HepG2 (cell line): ENCODE results near the gene GSS. TPM values are rescaled to one million over a fixed set of nuclear protein-coding genes. Genes with fewer than 3 reads are reported as not detected.

ENCODE experiments used
- ADNP ChIP-seq: sonication (generic); formaldehyde crosslinking; IDR thresholded peaks from 2 replicates; pipeline ENCODE4 v1.4.0; 2020; ENCODE audit warnings: missing genetic modification reagents
- ARHGAP35 ChIP-seq: sonication (generic); formaldehyde crosslinking; IDR thresholded peaks from 2 replicates; pipeline ENCODE4 v1.9.0; 2022; ENCODE audit warnings: mild to moderate bottlenecking, inconsistent platforms, moderate library complexity, missing genetic modification reagents, borderline replicate concordance
- ERF ChIP-seq: IDR thresholded peaks from 2 replicates; pipeline ENCODE4 v1.6.1; 2018; ENCODE audit warnings: missing biosample characterization, missing genetic modification reagents
- FOXA3 ChIP-seq: IDR thresholded peaks from 2 replicates; pipeline ENCODE4 v1.6.1; 2016; ENCODE audit warnings: missing genetic modification reagents, missing compliant biosample characterization
- HNRNPK ChIP-seq: fragments of 200-400 bp; formaldehyde crosslinking; IDR thresholded peaks from 2 replicates; pipeline ENCODE4 v1.6.1; 2018; ENCODE audit warnings: low read length, low read depth, moderate library complexity, mild to moderate bottlenecking; ENCODE audit not compliant: poor library complexity, severe bottlenecking
- KDM5B ChIP-seq: sonication (generic); formaldehyde crosslinking; IDR thresholded peaks from 2 replicates; pipeline ENCODE4 v1.4.0; 2020; ENCODE audit warnings: missing genetic modification reagents, mild to moderate bottlenecking, borderline replicate concordance
- MED8 ChIP-seq: sonication (generic); formaldehyde crosslinking; IDR thresholded peaks from 2 replicates; pipeline ENCODE4 v1.8.1; 2023; ENCODE audit warnings: mild to moderate bottlenecking, missing genetic modification reagents; ENCODE audit not compliant: insufficient replicate concordance
- POLR2AphosphoS2 ChIP-seq: IDR thresholded peaks from 2 replicates; pipeline ENCODE4 v1.6.1; 2011; ENCODE audit warnings: low read depth, low read length, improper control_type of control experiment
- RXRA ChIP-seq: sonication (generic); formaldehyde crosslinking; IDR thresholded peaks from 2 replicates; pipeline ENCODE4 v1.5.1; 2020; ENCODE audit warnings: missing genetic modification reagents
- YY1 ChIP-seq: IDR thresholded peaks from 2 replicates; pipeline ENCODE4 v1.6.1; 2011; ENCODE audit warnings: low read length, low read depth, moderate library complexity, mild to moderate bottlenecking; ENCODE audit not compliant: insufficient read depth, insufficient replicate concordance
- ZNF703 ChIP-seq: sonication (generic); formaldehyde crosslinking; IDR thresholded peaks from 2 replicates; pipeline ENCODE4 v1.5.1; 2020; ENCODE audit warnings: missing genetic modification reagents, mild to moderate bottlenecking, moderate library complexity, borderline replicate concordance
- ZNF737 ChIP-seq: sonication (generic); formaldehyde crosslinking; IDR thresholded peaks from 2 replicates; pipeline ENCODE4 v1.5.0; 2020; ENCODE audit warnings: missing genetic modification reagents, mild to moderate bottlenecking, borderline replicate concordance
- ZNF850 ChIP-seq: sonication (generic); formaldehyde crosslinking; conservative IDR thresholded peaks from 2 replicates; pipeline ENCODE4 v1.9.0; 2021; ENCODE audit warnings: mild to moderate bottlenecking, missing genetic modification reagents
- polyA plus RNA-seq, 8 experiments: library from polyadenylated mRNA; depleted of rRNA in 3 of 8; stranded (reverse) in 7 of 8; unstranded in 1 of 8; fragments of >200 nt; fragmentation: Illumina TruSeq in 4 of 8; extraction: Trizol in 4 of 8; gene quantifications; 2 replicates each; pipeline versions ENCODE4 v1.2.1 to v1.2.3, GENCODE V29; 2011 to 2016; ENCODE audit warnings: low read depth in 4 of 8, missing spikeins in 1 of 8, mixed read lengths in 1 of 8; ENCODE audit not compliant: insufficient read depth in 1 of 8
- total RNA-seq, 5 experiments: library from RNA; depleted of rRNA; stranded (reverse); fragments of >200 nt; fragmentation: Illumina TruSeq; extraction: Trizol; gene quantifications; 2 replicates each; pipeline ENCODE4 v1.2.3, GENCODE V29; 2016; ENCODE audit warnings: low read depth in 1 of 5
- TF ChIP-seq, protein P1 (sequence below): sonication (generic); formaldehyde crosslinking; IDR thresholded peaks from 2 replicates; pipeline ENCODE4 v1.4.0; 2020; ENCODE audit warnings: mild to moderate bottlenecking, low read depth, missing genetic modification reagents
- TF ChIP-seq, protein P2 (sequence below): sonication (generic); formaldehyde crosslinking; IDR thresholded peaks from 2 replicates; pipeline ENCODE4 v1.4.0; 2020; ENCODE audit warnings: mild to moderate bottlenecking, missing genetic modification reagents, borderline replicate concordance
- TF ChIP-seq, protein P3 (sequence below): sonication (generic); formaldehyde crosslinking; IDR thresholded peaks from 2 replicates; pipeline ENCODE4 v1.9.0; 2022; ENCODE audit warnings: low read depth, missing genetic modification reagents
- TF ChIP-seq, protein P4 (sequence below): sonication (generic); formaldehyde crosslinking; IDR thresholded peaks from 2 replicates; pipeline ENCODE4 v1.5.0; 2020; ENCODE audit warnings: missing genetic modification reagents
- TF ChIP-seq, protein P5 (sequence below): sonication (generic); formaldehyde crosslinking; IDR thresholded peaks from 2 replicates; pipeline ENCODE4 v1.5.0; 2020; ENCODE audit warnings: missing genetic modification reagents, mild to moderate bottlenecking, borderline replicate concordance

The GSS gene
- total and polyA plus RNA-seq, 2 of the 13 experiments (the other 11 are each of a cell fraction or from before 2014, with no cell fraction given): 80.1 to 102 TPM

DNA sequence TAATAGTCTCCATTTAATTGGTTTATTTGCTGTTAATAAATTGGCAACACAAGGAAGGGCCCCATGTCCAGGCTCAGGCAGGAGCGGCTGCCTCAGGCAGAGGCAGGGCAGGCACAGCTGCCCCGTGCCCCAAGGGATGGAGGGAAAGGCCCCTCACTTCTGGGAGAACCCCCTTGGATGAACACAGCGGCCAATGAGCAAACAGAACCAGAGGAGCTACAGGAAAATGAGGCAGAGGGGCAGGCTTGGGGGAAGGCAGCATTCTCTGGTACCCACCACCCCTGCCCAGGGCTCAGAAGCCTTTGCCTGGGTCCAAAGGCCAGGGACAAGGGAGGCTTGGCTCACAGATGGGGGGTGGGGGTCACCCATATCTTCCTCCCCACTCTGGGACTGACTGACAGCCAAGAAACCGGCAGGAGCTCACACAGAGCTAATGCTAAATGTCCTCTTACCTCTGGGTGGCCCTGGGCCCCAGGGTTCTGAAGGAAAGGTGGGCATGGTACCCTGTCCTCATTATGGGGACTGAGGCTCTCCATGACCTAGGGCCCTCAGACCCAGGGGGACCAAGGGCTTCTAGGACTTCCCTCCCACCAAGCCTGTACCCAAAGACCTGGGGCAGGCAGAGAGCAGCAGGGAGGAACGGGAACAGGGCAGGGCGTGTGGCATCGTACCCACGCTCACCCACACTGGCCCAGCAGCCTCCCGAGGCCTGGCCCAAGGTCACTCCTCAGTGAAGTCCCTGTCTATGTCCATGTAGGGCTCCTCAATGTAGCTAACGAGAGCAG lies 47.0 kb upstream of the GSS start (continued):
- TF ChIP-seq ZNF737: no peak
- TF ChIP-seq, protein P1, sequence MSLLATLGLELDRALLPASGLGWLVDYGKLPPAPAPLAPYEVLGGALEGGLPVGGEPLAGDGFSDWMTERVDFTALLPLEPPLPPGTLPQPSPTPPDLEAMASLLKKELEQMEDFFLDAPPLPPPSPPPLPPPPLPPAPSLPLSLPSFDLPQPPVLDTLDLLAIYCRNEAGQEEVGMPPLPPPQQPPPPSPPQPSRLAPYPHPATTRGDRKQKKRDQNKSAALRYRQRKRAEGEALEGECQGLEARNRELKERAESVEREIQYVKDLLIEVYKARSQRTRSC (CRISPR knock-in tag): no peak
- TF ChIP-seq HNRNPK: no peak
- TF ChIP-seq, protein P2, sequence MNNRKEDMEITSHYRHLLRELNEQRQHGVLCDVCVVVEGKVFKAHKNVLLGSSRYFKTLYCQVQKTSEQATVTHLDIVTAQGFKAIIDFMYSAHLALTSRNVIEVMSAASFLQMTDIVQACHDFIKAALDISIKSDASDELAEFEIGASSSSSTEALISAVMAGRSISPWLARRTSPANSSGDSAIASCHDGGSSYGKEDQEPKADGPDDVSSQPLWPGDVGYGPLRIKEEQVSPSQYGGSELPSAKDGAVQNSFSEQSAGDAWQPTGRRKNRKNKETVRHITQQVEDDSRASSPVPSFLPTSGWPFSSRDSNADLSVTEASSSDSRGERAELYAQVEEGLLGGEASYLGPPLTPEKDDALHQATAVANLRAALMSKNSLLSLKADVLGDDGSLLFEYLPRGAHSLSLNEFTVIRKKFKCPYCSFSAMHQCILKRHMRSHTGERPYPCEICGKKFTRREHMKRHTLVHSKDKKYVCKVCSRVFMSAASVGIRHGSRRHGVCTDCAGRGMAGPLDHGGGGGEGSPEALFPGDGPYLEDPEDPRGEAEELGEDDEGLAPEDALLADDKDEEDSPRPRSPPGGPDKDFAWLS (CRISPR knock-in tag): no peak
- no peak for TF ChIP-seq ARHGAP35
- TF ChIP-seq KDM5B (CRISPR knock-in tag): 0 out of 2 replicates have a peak, but pooled peaks have one; percentile 19
- TF ChIP-seq FOXA3: no peak
- no peak for TF ChIP-seq RXRA (CRISPR knock-in tag)
- no peak for TF ChIP-seq MED8
- TF ChIP-seq POLR2AphosphoS2: 0 out of 2 replicates have a peak, but pooled peaks have one; percentile 9
- no peak for TF ChIP-seq ERF (CRISPR knock-in tag)
- TF ChIP-seq, protein P3, sequence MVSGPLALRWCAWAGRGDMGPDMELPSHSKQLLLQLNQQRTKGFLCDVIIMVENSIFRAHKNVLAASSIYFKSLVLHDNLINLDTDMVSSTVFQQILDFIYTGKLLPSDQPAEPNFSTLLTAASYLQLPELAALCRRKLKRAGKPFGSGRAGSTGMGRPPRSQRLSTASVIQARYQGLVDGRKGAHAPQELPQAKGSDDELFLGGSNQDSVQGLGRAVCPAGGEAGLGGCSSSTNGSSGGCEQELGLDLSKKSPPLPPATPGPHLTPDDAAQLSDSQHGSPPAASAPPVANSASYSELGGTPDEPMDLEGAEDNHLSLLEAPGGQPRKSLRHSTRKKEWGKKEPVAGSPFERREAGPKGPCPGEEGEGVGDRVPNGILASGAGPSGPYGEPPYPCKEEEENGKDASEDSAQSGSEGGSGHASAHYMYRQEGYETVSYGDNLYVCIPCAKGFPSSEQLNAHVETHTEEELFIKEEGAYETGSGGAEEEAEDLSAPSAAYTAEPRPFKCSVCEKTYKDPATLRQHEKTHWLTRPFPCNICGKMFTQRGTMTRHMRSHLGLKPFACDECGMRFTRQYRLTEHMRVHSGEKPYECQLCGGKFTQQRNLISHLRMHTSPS: 0 out of 2 replicates have a peak, but pooled peaks have one; percentile 25
- TF ChIP-seq, protein P4, sequence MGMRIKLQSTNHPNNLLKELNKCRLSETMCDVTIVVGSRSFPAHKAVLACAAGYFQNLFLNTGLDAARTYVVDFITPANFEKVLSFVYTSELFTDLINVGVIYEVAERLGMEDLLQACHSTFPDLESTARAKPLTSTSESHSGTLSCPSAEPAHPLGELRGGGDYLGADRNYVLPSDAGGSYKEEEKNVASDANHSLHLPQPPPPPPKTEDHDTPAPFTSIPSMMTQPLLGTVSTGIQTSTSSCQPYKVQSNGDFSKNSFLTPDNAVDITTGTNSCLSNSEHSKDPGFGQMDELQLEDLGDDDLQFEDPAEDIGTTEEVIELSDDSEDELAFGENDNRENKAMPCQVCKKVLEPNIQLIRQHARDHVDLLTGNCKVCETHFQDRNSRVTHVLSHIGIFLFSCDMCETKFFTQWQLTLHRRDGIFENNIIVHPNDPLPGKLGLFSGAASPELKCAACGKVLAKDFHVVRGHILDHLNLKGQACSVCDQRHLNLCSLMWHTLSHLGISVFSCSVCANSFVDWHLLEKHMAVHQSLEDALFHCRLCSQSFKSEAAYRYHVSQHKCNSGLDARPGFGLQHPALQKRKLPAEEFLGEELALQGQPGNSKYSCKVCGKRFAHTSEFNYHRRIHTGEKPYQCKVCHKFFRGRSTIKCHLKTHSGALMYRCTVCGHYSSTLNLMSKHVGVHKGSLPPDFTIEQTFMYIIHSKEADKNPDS: no peak
- TF ChIP-seq YY1: no peak
- no peak for TF ChIP-seq ZNF850 (CRISPR knock-in tag)
- no peak for TF ChIP-seq ADNP (CRISPR knock-in tag)
- TF ChIP-seq, protein P5, sequence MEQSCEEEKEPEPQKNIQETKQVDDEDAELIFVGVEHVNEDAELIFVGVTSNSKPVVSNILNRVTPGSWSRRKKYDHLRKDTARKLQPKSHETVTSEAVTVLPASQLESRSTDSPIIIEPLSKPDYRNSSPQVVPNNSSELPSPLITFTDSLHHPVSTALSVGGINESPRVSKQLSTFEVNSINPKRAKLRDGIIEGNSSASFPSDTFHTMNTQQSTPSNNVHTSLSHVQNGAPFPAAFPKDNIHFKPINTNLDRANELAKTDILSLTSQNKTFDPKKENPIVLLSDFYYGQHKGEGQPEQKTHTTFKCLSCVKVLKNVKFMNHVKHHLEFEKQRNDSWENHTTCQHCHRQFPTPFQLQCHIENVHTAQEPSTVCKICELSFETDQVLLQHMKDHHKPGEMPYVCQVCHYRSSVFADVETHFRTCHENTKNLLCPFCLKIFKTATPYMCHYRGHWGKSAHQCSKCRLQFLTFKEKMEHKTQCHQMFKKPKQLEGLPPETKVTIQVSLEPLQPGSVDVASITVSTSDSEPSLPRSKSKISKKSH: no peak
- TF ChIP-seq ZNF703 (CRISPR knock-in tag): no peak
